HFFc6 (cell line): ENCODE results near the gene TFF1. TPM values are rescaled to one million over a fixed set of nuclear protein-coding genes. Genes with fewer than 3 reads are reported as not detected.

Experiments used
- DNase-seq: peaks from one replicate; pipeline ENCODE4 v3.0.0-alpha.2; 2018
- H3K27ac Mint-ChIP-seq: 2 replicates; pipeline ENCODE4 v1.8.0; 2020; ENCODE audit warnings: mild to moderate bottlenecking, mixed read lengths
- H3K27me3 Mint-ChIP-seq: 2 replicates; pipeline ENCODE4 v1.8.0; 2021; ENCODE audit warnings: mild to moderate bottlenecking, moderate library complexity, mixed read lengths; ENCODE audit not compliant: insufficient read depth
- H3K36me3 Mint-ChIP-seq: 2 replicates; pipeline ENCODE4 v1.8.0; 2021; ENCODE audit warnings: low read depth, mixed read lengths
- H3K4me1 Mint-ChIP-seq: 2 replicates; pipeline ENCODE4 v1.8.0; 2020; ENCODE audit warnings: low read depth, mixed read lengths
- H3K4me3 Mint-ChIP-seq: 2 replicates; pipeline ENCODE4 v1.8.0; 2020; ENCODE audit warnings: mild to moderate bottlenecking, moderate library complexity, mixed read lengths
- H3K9me3 Mint-ChIP-seq: 2 replicates; pipeline ENCODE4 v1.8.0; 2020; ENCODE audit warnings: mild to moderate bottlenecking, mixed read lengths
- CTCF ChIP-seq: fragments of 200-600 bp; sonication (generic); IDR thresholded peaks from 2 replicates; pipeline ENCODE4 v1.5.0; 2021; ENCODE audit warnings: antibody characterized with exemption, mild to moderate bottlenecking
- long read RNA-seq: library from polyadenylated mRNA; unstranded; transcript quantifications from one replicate; pipeline ENCODE4 v2.0.0, GENCODE V29; 2019
- total RNA-seq, 6 experiments: library from RNA; stranded (reverse); fragmentation: NEBNext Ultra II Directional; extraction: Animal tissue kit (Norgen Biotek cat#: 25700); gene quantifications; 2 replicates in 1 of 6; 3 replicates in 5 of 6; pipeline ENCODE4 v1.2.3, GENCODE V29; 2021

TFF1 gene
- total RNA-seq: not detected
- long read RNA-seq: 0 reads

GRCh38 chr21:42366292-42367010 lies at the start of gene TFF1:
Gene TFF1, minus strand, starts transcription at chr21:42366535. Its CDS starts 40 bp downstream, at chr21:42366495.
- Mint-ChIP-seq H3K36me3 (peaks cover 9% of the 10 kb centered on the region), H3K9me3 (peaks cover 61% of the 10 kb centered on the region), H3K4me3 (no peak within 1 kb of the TSS), H3K27me3 (no peaks in the 10 kb centered on the region; the same call in 1 of the 2 replicates), H3K27ac (no peak within 1 kb of the TSS), H3K4me1 (no peaks in the 10 kb centered on the region)
- DNase-seq: no peak
- TF ChIP-seq CTCF: no peak

- no peaks in the 10 kb centered on the region for H3K4me1 Mint-ChIP-seq
- no peak overlapping the region for H3K27ac Mint-ChIP-seq
- H3K36me3 Mint-ChIP-seq: no peaks in the 10 kb centered on the region
- DNase-seq: no peak
- no peak overlapping the region for H3K4me3 Mint-ChIP-seq
- peaks cover 3% of the 10 kb centered on the region; the same call in 1 of the 2 replicates for H3K27me3 Mint-ChIP-seq
- peaks cover 50% of the 10 kb centered on the region for H3K9me3 Mint-ChIP-seq
- no peak for TF ChIP-seq CTCF
Observed at GRCh38 chr21:42414928-42415769, 48.8 kb upstream of the TFF1 start.

GRCh38 chr21:42414553-42414927 lies 48.2 kb upstream of the TFF1 start:
- Mint-ChIP-seq H3K27me3 (peaks cover 3% of the 10 kb centered on the region; the same call in 1 of the 2 replicates), H3K9me3 (peaks cover 51% of the 10 kb centered on the region), H3K4me1 (no peaks in the 10 kb centered on the region), H3K36me3 (no peaks in the 10 kb centered on the region), H3K4me3 (no peak overlapping the region), H3K27ac (no peak overlapping the region)
- TF ChIP-seq CTCF: no peak
- DNase-seq: no peak

DNA sequence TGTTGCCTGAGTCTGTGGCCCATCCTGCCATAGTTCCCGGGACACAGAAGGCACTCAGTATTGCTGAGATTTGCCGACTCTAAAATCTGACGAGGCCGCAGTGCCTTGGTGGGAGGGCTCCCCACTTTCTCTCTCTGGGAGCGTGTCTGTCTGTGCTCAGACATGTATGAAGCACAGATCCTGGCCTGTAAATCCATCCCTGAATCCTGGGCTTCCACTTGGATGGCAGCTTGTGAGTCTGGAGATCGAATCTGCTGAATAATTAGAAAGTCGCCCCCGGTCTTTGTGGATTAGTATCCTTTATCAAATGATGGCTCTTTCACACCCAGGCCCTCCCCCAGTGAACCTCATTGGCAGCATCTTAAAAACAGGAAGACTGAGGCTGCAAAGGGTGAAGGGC lies 47.7 kb upstream of the TFF1 start:
- Mint-ChIP-seq H3K9me3 (peaks cover 50% of the 10 kb centered on the region), H3K4me3 (no peak overlapping the region), H3K36me3 (no peaks in the 10 kb centered on the region), H3K4me1 (no peaks in the 10 kb centered on the region), H3K27ac (no peak overlapping the region), H3K27me3 (peaks cover 3% of the 10 kb centered on the region; the same call in 1 of the 2 replicates)
- TF ChIP-seq CTCF: no peak
- DNase-seq: no peak

DNA sequence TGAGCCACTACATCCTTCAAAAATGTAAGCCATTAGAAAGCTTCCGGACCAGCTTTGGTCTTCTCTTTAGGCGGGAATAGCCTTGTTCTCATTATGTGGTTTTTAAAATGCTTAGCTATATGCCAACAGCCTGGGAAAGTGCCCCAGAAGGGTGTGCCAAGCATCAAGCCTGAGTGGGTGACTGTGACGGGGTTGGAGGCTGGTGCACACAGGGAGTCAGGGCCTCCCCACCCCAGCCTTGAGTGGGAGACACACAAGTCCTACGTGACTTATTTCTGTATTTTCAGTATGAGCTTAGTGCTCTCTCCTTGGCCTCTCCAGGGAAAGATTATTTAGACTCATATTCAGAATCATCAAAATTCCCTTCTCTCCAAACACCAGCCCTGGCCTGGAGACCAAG lies 47.2 kb upstream of the TFF1 start:
- peaks cover 3% of the 10 kb centered on the region; the same call in 1 of the 2 replicates for H3K27me3 Mint-ChIP-seq
- no peak for TF ChIP-seq CTCF
- no peak overlapping the region for H3K27ac Mint-ChIP-seq
- peaks cover 45% of the 10 kb centered on the region for H3K9me3 Mint-ChIP-seq
- no peaks in the 10 kb centered on the region for H3K4me1 Mint-ChIP-seq
- H3K36me3 Mint-ChIP-seq: no peaks in the 10 kb centered on the region
- DNase-seq: no peak
- no peak overlapping the region for H3K4me3 Mint-ChIP-seq
